Mucosa of descending colon (tissue), 3 donors: ENCODE results near the gene CLEC10A. TPM values are rescaled to one million over a fixed set of nuclear protein-coding genes. Genes with fewer than 3 reads are reported as not detected.
"Not testable (repeated sequence)": the region's sequence is repeated elsewhere in the genome, so short reads cannot be mapped to it uniquely, and the experiment has no call there.

Source experiments
- ATAC-seq: fragments of 200-7000 bp; cut with Tn5 transposase; one replicate; pipeline ENCODE4 v1.9.1; 2020; ENCODE audit warnings: mild to moderate bottlenecking, moderate library complexity
- DNase-seq, 3 donors: peaks; one replicate each; pipeline ENCODE4 v3.0.0-alpha.2; 2020
- H3K36me3 ChIP-seq: fragments of 200-600 bp; one replicate; pipeline ENCODE4 v1.8.0; 2021; ENCODE audit warnings: low read depth, mild to moderate bottlenecking
- H3K4me1 ChIP-seq: fragments of 200-600 bp; one replicate; pipeline ENCODE4 v1.8.0; 2021; ENCODE audit warnings: low read depth, mild to moderate bottlenecking
- H3K4me3 ChIP-seq: fragments of 200-600 bp; one replicate; pipeline ENCODE4 v1.8.0; 2021; ENCODE audit warnings: mild to moderate bottlenecking
- H3K9me3 ChIP-seq: fragments of 200-600 bp; one replicate; pipeline ENCODE4 v1.8.0; 2021; ENCODE audit warnings: mild to moderate bottlenecking
- CTCF ChIP-seq: fragments of 200-600 bp; IDR thresholded peaks from one replicate; pipeline ENCODE4 v1.8.0; 2022; ENCODE audit warnings: antibody characterized with exemption, mild to moderate bottlenecking
- intact Hi-C, 2 donors: fragments of 100-400 bp; cut with DNase I in 1 of 2; cut with micrococcal nuclease in 1 of 2; formaldehyde crosslinking; loops; one replicate each; pipeline versions ENCODE4 v1.11.0 to v1.11.1; 2022; cut with DNase I, micrococcal nuclease
- total RNA-seq, 3 donors: library from RNA; stranded (reverse); fragmentation: NEBNext Ultra II Directional in 2 of 3; extraction: Animal tissue kit (Norgen Biotek cat#: 25700) in 2 of 3; gene quantifications; one replicate each; pipeline versions ENCODE4 v1.2.1 to v1.2.4, GENCODE V29; 2021 to 2023
- donor health status: DM: no; HTN: no; CAD: no; lungs with moderate emphysema.
- donor health status: DM: no; HTN: no; CAD: no.
- donor health status: DM: no; HTN: yes; CAD: no.

CLEC10A gene
- total RNA-seq, 3 donors from 2014 or later: 3.1 to 15.1 (median 8.9) TPM

- H3K36me3 ChIP-seq: no peaks in the 10 kb centered on the region
- intact Hi-C loops: no loop called here
- H3K4me1 ChIP-seq: no peaks in the 10 kb centered on the region
- H3K4me3 ChIP-seq: no peak overlapping the region
- no peak for ATAC-seq
- TF ChIP-seq CTCF: no peak
- no peak for DNase-seq
- H3K9me3 ChIP-seq: no peaks in the 10 kb centered on the region
Measured at GRCh38 chr17:7058831-7059447, 21.1 kb downstream of the CLEC10A start.

GRCh38 chr17:7056386-7056785, 23.7 kb downstream of the CLEC10A start:
- no peak for TF ChIP-seq CTCF
- Histone ChIP-seq H3K4me3 (no peak overlapping the region), H3K9me3 (no peaks in the 10 kb centered on the region), H3K4me1 (no peaks in the 10 kb centered on the region), H3K36me3 (no peaks in the 10 kb centered on the region)
- ATAC-seq: no peak
- intact Hi-C loops: no loop called here
- DNase-seq: no peak

- not testable (repeated sequence) for ATAC-seq, H3K4me3 ChIP-seq, H3K36me3 ChIP-seq, H3K9me3 ChIP-seq, DNase-seq
- H3K4me1 ChIP-seq: peaks cover 17% of the 10 kb centered on the region
- intact Hi-C loops: loop anchor here (5.0 kb wide), 2 partner anchors 82 to 87 kb away; no protein-coding TSS in a partner anchor
Measured at GRCh38 chr17:7050583-7050982, 29.5 kb downstream of the CLEC10A start.

- DNase-seq (no peak), ATAC-seq (no peak)
- Histone ChIP-seq H3K4me3 (no peak overlapping the region), H3K4me1 (peaks cover 22% of the 10 kb centered on the region), H3K36me3 (no peaks in the 10 kb centered on the region), H3K9me3 (no peaks in the 10 kb centered on the region)
- intact Hi-C loops: no loop called here
- TF ChIP-seq CTCF: no peak
Measured at GRCh38 chr17:7048968-7049367, 31.1 kb downstream of the CLEC10A start.

- Histone ChIP-seq H3K36me3 (no peaks in the 10 kb centered on the region), H3K4me1 (peaks cover 36% of the 10 kb centered on the region), H3K4me3 (no peak overlapping the region), H3K9me3 (no peaks in the 10 kb centered on the region)
- ATAC-seq (no peak), DNase-seq (no peak)
- TF ChIP-seq CTCF: no peak
- intact Hi-C loops: no loop called here
Measured at GRCh38 chr17:7047566-7047965, 32.5 kb downstream of the CLEC10A start.

DNA sequence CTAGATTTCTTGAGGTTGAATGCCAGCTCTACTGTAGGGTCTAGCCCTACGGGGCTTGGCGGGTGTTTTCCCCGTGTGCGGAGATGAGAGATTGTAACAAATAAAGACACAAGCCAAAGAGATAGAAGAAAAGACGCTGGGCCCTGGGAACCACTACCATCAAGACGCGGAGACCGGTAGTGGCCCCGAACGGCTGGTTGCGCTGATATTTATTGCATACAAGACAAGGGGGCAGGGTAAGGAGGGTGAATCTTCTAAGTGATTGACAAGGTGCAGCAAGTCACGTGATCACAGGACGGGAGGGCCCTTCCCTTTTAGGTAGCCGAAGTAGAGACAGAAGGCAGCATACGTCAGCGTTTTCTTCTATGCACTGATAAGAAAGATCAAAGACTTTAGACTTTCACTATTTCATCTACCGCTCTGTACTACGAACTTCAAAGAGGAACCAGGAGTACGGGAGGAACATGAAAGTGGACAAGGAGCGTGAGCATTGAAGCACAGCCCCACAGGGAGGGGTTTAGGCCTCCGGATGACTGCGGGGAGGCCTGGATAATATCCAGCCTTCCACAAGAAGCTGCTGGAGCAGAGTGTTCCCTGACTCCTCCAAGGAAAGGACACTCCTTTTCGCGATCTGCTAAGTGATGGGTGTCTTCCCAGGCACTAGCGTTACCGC, 33.2 kb downstream of the CLEC10A start:
- DNase-seq (peak; percentile 56 to 77 (median 74)), ATAC-seq (peak; percentile 22)
- intact Hi-C loops, H3K36me3 ChIP-seq, H3K9me3 ChIP-seq, H3K4me3 ChIP-seq: not testable (repeated sequence)
- peaks cover 37% of the 10 kb centered on the region for H3K4me1 ChIP-seq
